ENCODE measurements around the gene CCDC157. TPM values are rescaled to one million over a fixed set of nuclear protein-coding genes. Genes with fewer than 3 reads are reported as not detected.
"Not testable (repeated sequence)": the region's sequence is repeated elsewhere in the genome, so short reads cannot be mapped to it uniquely, and the experiment has no call there.

The CCDC157 gene
- total RNA-seq, 1 experiment from 2014 or later: 2.2 TPM

DNA sequence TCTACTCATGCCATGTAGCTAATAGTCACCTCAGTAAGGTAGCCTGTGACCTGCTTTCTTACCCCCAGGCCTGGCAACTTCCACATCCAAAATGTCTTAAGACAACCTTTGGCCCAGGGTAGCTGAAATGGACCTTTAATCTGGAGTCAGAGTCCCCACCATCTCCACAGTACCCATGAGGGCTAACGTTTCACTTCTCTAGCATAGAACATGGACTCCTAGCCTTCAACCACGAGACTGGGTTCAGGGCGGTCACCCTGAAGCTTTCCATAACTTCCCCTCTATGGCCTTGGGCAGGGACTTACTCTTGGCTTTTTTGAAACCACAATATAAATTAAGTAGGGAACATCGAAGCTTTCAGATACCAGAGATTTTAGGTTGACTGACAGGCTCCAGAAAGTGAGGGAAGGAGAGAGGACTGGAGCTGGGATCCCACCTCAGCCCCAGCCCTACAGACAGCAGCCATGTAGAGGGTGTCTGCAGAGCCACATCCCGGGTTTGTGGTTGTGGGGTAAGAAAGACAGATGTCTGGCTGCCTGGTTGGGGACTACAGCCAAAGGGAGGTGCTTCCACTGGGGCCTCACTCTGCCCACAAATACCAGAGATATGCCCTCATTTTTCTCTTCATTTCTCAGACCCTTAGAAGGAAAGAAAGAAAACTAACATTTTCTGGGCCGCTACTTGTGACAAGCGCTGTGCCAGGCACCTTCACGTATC is 32.6 kb upstream of the CCDC157 start:
- no peak for DNase-seq (ENCODE audit: low read depth)
- in situ Hi-C loops (cut with HindIII; ENCODE audit: low pct_unique_long_range_greater_than_20kb, low sequenced_read_pairs): no loop called here

DNA sequence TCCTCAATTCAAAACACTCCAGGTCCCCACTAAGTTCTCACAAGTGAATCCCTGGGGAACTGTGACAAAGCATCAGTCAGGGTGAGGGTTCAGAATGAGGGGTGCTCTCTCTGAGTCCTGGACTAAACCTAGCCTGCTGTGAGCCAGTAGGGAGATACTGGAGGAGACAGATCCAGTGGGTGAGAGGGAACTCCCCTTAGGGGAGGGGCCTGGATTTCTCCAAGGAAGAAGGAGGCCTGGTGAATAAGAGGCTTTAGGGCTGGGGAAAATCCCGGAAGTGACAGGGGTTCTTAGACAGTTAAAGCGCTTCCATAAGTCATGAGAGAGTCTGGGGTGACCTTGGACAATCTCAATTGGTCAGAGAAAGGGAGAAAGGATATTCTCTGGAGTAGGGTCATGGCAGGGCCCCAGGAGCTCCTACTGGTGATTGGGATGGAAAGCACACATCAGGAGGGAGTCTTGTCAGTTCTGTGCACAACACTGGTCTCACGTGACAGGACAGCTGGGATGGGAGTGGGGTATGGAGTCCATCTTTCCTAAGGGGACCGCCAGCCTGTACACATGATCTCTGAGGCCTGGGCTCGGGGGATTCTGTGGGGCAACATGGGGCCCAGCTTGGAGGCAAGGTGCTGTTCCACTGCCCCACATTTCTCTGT is 31.6 kb upstream of the CCDC157 start:
- peak; percentile 80 for DNase-seq (ENCODE audit: low read depth)
- in situ Hi-C loops (cut with HindIII; ENCODE audit: low pct_unique_long_range_greater_than_20kb, low sequenced_read_pairs): no loop called here

DNA sequence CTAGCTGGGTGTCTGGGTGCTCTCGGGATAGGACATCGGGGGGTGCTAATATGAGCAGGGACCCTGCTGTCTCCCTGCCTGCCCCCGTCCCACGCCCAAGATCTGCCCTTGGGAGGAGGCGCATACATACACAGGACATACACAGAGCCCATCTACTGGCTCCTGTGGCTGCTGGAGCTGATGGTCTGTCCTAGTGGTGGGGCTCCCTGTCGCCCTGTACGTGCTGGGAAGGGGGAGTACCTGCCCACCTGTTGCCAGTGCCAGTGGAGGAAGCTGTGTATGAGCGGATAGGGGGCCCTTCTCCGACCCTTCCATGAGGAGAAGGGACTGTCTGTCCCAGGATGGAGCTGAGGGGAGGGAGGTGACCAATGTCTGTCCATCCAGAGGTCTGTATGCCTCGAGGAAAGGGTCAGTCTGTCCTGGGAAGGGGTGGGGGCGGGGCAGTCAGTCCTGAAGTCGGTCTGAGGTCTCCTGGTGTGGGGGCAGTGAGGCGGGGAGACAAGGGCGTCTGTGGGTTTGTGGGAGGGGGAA is 31.0 kb upstream of the CCDC157 start:
- peak; percentile 19 for DNase-seq (ENCODE audit: low read depth)
- in situ Hi-C loops (cut with HindIII; ENCODE audit: low pct_unique_long_range_greater_than_20kb, low sequenced_read_pairs): no loop called here

DNA sequence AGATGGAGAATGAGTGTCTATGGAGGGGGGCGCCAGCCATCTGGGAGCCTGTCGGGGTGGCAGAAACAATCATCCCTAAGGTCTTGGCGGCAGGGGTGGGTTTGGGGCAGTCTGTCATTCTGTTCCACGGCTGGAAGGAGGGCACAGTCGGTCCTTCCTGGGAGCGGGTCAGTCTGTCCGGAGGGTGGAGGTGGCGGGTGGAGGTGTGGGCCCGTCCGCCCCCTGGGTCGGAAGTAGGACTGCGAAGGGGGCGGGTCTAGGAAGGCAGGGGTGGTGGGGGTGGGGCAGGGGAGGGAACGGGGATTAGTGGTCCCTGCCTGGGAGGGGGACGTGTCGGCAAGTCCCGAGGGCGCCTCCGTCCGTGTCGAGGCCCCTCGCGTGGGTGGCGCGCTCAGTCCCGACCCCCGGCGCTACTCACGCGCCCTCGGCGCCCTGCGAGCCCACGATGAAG is 30.5 kb upstream of the CCDC157 start:
- no peak for DNase-seq (ENCODE audit: low read depth)
- in situ Hi-C loops (cut with HindIII; ENCODE audit: low pct_unique_long_range_greater_than_20kb, low sequenced_read_pairs): no loop called here

DNA sequence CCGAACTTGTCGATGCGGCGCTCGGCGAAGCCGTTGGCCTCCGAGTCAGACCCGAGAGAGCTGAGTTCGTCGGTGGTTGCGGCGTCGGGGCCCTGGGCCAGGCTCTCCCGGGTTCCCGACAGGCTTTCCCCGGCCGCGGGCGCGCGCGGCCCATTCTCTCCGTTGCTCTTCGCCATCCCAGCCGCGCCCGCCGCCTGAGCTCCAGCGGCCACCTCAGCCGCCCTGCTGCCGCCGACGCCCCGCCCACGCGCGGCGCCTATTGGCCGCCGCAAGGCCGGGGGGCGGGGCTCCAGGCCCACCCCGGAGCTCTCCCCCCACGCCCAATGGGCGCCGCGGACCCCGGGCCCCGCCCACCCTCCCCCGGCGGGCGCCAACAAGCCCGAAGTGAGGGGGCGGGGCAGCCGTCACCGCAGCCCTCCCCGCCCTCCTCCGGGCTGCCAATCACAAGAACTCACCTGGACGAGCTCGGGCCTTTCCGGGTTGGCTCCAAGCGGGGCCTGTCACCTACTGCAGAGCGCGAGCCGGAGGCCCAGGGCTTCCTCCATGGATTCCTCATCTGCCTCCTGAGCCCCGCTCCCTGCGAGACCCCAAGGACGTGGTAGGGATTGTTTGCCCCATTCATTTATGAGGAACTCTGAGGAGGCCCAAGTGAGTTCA is 30.0 kb upstream of the CCDC157 start, which contains the start of gene TBC1D10A:
TSS of gene TBC1D10A (minus strand) at position 236 of the 657 bp plus-strand sequence. CDS start at position 176, 60 bp downstream.
- in situ Hi-C loops (cut with HindIII; ENCODE audit: low pct_unique_long_range_greater_than_20kb, low sequenced_read_pairs): no loop called here
- DNase-seq (ENCODE audit: low read depth): peak; percentile 86

DNA sequence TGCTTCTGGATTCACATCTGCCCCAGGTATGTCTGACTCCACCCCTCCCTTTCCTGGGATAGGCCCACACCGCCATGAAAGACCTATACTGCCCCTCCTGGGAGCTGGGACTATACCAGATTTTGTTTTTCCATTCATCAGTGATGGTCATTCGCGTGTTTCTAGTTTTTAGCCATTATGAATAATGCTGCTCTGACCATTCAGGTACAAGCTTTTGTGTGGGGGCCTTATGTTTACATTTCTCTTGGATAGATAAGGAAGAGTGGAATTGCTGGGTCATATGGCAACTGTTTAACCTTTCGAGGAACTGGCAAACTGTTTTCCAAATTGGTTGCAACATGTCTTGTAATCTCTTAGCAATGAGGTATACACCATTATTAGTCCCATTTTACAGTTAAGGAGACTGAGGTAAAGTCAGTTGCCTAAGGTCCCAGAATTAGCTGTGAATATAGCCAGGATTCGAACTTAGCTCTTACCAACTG is 28.9 kb upstream of the CCDC157 start:
- DNase-seq (ENCODE audit: low read depth): no peak
- in situ Hi-C loops (cut with HindIII; ENCODE audit: low pct_unique_long_range_greater_than_20kb, low sequenced_read_pairs): no loop called here

DNA sequence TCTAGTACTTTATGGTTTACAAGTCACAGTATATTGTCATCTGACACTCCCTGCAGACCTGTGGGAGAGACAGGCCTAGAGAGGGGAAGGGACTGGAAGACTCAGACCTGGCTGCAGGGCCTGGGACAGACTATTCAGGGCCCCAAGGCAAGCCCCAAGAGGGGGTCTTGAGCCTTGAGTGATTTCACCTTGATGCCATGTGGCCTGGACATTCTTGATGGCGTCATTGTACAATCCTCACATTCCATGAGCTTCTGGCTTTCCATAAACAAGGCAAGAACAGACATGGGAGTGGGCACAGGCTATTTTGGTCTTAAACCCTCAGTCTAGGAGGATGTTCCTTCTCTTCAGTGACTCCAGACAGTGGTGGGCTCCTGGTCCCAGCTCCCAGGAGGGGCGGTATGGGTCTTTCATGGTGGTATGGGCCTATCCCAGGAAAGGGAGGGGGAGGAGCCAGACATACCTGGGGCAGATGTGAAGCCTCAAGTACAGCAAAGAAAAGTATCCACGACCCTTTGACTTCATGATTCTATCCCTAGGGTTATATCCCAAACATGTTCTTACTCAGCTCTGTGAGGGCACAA is 28.2 kb upstream of the CCDC157 start:
- no peak for DNase-seq (ENCODE audit: low read depth)
- in situ Hi-C loops (cut with HindIII; ENCODE audit: low pct_unique_long_range_greater_than_20kb, low sequenced_read_pairs): no loop called here

DNA sequence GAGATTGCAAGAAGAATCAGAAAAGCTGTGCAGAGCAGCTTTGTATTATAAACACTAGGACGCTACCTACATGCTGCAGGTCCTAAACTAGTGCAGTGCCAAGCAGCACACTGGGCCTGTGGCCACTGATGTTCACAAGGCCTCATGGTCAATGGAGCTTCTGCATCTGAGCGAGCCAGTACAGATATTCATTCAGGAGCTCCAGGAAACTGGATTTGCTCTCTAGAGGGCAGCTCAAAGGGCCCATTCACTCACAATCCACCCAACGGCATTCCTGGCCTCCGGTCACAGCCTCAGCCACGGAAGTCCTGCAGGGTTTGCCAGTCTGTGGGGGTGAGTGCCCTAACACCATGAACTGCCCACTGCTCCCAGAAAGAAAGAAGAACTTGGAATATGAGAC is 24.3 kb upstream of the CCDC157 start:
- no peak for DNase-seq (ENCODE audit: low read depth)
- in situ Hi-C loops (cut with HindIII; ENCODE audit: low pct_unique_long_range_greater_than_20kb, low sequenced_read_pairs): no loop called here

DNA sequence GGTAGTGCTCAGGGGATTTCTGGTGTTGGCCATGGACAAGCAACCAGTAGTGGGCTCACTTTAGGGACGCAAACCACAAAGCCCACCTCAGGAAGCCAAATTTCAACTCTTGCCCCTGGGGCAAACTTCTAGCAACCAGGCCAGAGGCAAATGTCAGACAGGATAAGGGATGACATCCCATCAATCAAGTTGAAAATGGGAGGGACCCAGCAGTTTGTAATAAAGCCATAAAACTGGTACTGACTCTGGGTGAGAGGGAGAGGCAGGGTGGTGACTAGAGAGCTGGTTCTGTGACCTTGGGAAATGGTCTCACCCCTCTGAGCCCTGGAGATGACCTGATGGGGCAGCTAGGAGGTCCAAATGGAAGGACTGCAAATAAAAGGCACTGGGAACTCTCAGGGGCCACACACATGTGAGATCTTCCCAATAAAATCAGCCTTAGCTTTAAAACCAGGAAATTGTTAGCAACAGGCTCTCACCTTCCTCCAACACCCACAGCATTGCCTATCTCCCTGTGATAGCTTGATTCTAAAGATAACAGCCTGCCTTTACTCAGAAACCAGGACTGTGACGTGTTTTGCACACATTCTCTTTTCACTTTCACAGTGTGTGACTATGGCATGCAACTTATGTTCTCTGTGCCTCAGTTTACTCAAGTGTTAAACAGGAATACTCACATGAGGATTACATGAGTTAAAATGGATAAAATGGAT is 23.7 kb upstream of the CCDC157 start:
- in situ Hi-C loops (cut with HindIII; ENCODE audit: low pct_unique_long_range_greater_than_20kb, low sequenced_read_pairs): no loop called here
- DNase-seq (ENCODE audit: low read depth): no peak

DNA sequence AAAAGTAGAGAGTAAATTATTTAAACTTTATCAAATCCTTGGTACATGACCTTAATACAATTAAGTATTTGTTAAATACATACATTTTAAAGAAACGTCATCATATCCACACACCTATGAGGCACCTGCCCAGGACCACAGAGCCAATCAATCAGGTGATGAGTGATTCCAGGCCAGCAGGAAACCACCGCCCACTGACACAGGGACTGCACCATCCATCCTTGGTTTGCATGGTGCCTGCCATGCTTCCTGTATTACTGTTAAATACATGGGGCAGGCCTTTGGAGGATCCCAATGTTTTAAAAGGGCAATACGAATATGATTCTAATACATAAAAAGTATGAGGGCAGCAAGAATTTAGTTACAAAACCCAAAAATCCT is 23.1 kb upstream of the CCDC157 start:
- in situ Hi-C loops (cut with HindIII; ENCODE audit: low pct_unique_long_range_greater_than_20kb, low sequenced_read_pairs): no loop called here
- no peak for DNase-seq (ENCODE audit: low read depth)

DNA sequence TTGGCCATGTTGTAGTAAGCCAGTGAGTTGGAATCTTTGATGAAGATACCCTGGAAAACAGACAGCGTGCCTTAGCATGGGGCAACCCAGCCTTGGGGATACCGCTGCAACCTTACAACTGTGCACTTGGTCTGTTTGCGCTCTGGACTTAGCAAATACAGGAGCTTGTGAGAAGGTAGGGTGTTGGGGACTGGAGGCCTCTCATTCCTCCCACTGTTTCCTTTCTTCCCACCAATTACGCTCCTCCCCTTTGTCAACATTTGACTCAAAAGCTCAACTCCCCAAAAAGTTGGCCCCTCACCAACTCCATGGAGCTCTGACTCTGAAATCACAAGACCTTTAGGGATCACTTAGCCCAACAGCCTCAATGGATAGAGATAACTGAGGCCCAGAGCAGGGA is 22.2 kb upstream of the CCDC157 start:
- in situ Hi-C loops (cut with HindIII; ENCODE audit: low pct_unique_long_range_greater_than_20kb, low sequenced_read_pairs): no loop called here
- no peak for DNase-seq (ENCODE audit: low read depth)

DNA sequence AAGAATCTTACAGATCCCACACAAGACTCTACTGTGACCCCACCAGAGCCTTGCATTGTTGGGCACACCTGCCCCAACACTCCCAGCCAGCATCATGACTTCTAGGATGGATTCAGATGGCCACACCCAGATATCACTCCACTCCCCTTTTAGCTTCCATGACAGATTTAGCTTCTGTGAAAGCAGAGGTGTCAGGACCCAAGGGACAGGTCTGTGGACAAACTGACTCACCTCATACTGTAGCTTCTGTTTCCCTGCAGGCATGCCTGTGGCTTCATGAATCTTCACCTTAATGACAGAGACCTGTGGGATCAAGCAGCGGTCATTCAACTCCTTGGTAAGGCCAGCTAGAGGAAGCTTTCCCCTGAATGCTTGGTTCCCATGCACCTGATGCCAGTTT is 21.6 kb upstream of the CCDC157 start:
- no peak for DNase-seq (ENCODE audit: low read depth)
- in situ Hi-C loops (cut with HindIII; ENCODE audit: low pct_unique_long_range_greater_than_20kb, low sequenced_read_pairs): no loop called here

DNA sequence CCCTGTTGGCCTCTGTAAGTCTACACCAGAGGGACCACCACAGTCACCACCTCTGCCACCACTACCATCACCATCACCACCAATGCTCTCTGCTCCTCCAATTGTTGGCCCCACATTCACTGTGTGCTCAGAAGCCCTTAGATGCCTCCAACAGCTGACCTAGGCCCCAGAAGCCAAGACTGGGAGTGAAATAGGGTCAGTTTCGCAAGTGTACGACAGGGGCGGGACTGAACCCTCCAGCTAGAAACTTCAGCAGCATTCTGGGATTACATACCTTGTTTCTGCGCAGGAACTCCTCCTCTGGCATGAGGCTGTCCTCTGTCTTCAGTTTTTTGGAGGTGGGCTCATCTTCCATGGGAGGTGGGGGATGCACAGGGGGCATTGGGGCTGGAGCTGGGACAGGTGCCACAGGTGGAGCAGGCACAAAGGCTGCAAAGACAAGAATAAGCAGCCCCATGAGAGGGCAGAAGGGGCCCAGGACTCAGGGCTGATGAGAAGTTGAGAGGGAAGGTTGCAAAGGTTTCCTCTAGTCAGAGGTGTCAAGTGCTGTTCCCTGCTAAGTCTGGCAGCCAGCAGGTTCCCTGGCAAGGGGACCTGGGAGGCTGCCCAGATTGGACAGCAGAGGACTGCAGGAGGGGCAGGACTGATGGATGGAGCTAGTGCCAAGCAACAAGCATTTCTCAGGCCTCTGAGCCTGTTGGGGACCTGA is 19.9 kb upstream of the CCDC157 start:
- in situ Hi-C loops (cut with HindIII; ENCODE audit: low pct_unique_long_range_greater_than_20kb, low sequenced_read_pairs): no loop called here
- no peak for DNase-seq (ENCODE audit: low read depth)

DNA sequence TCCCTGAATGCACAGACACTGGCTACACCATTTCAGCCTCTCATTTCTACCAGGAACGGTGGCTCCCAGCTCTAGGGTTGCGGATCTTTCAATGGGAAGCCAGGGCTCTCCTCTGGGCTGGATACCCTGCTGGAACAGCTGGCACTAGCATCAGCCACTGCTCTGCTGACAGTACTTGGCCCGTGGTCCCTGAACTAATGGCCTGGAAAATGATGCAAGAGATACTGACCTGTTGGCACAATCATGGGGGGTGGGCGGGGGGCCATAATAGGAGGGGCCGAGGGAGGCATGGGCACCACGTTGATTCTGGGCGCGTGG is 19.4 kb upstream of the CCDC157 start:
- in situ Hi-C loops (cut with HindIII; ENCODE audit: low pct_unique_long_range_greater_than_20kb, low sequenced_read_pairs): no loop called here
- DNase-seq (ENCODE audit: low read depth): no peak

DNA sequence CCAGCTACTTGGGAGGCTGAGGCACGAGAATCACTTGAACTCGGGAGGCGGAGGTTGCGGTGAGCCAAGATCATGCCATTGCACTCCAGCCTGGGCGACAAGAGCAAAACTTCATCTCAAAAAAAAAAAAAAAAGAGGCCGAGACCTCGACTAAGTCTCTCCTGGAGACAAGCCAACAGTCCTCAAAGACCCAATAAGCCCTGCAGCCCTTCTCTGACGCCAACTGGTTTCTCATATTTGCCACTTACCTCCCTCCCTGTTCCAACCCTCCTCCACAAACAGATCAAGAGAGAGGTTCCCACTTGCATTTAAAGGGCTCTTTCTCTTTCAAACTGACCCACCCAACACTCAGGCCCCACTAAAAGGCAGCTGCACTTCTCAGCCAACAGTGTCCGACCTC is 18.5 kb upstream of the CCDC157 start:
- DNase-seq (ENCODE audit: low read depth); in situ Hi-C loops (cut with HindIII; ENCODE audit: low pct_unique_long_range_greater_than_20kb, low sequenced_read_pairs): not testable (repeated sequence)

DNA sequence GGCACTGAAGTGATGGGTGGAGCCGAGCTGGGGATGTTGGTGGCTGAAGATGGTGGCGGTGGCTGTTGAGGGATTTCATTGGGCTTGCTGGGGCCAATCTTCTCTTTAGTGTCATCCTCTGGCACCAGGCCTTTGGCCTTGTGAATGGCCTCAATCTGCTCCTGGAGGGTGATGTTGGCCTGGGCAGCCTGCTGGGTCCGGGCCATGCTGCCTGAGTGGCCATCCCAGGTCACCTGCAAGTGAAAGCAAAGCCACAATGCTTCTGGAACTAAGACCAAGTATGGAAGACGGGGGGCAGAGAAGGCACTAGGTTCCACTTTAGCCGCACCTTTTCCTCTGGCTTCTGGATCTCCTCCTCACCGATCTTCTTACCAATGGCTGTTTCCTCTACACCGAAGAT is 18.0 kb upstream of the CCDC157 start:
- in situ Hi-C loops (cut with HindIII; ENCODE audit: low pct_unique_long_range_greater_than_20kb, low sequenced_read_pairs): no loop called here
- DNase-seq (ENCODE audit: low read depth): no peak

DNA sequence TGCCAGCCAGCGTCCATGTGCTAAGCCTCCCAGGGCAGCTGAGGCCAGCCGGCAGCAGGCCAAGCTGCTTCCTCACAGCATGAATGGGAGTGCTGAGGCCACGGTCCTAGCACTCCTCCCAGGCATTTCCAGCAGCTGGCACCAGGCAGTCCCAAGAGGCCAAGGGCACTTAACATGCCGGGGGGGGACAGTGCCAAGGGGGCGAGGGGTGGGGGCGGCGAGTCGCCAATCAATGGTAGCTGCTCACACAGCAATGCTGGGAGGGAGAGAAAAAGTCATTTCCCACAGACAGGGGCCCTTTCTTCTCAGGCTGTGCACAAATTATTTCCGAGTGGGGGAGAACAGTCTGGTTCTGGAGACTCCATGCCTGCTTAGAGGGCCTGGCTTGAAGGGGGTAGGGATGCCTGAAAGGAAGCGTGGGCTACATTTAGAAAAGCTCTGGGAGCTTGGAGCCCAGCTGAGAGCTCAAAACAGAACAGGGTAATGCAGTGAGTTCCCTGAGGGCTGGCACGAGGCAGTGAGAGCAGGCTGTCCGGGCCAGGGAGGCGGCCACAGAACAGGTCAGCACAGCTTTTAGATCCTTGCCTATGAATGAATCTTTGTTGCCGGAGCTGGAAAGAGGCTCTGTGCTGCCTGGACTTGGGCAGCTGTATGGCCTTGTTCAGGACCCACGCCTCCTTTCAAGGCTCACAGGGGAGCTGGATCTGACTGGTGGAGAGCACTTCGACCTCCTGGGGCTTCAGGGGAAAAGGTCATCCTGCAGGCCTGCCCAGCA is 15.7 kb upstream of the CCDC157 start:
- in situ Hi-C loops (cut with HindIII; ENCODE audit: low pct_unique_long_range_greater_than_20kb, low sequenced_read_pairs): no loop called here

More for the DNA sequence above, 15.7 kb upstream of the CCDC157 start:
- DNase-seq (ENCODE audit: low read depth): no peak
